Endothelial cell (in vitro differentiated cells): ENCODE data around the gene ZMYM2. TPM values are rescaled to one million over a fixed set of nuclear protein-coding genes. Genes with fewer than 3 reads are reported as not detected.

Source experiments
- DNase-seq: peaks from one replicate; pipeline ENCODE4 v3.0.0; 2021; ENCODE audit warnings: low spot score
- H3K27ac Mint-ChIP-seq: one replicate; pipeline ENCODE4 v1.8.0; 2021; ENCODE audit warnings: mixed read lengths, inconsistent platforms; ENCODE audit not compliant: unreplicated experiment
- H3K27me3 Mint-ChIP-seq: one replicate; pipeline ENCODE4 v1.8.0; 2021; ENCODE audit warnings: mild to moderate bottlenecking, moderate library complexity, mixed read lengths, inconsistent platforms; ENCODE audit not compliant: unreplicated experiment
- H3K36me3 Mint-ChIP-seq: one replicate; pipeline ENCODE4 v1.8.0; 2021; ENCODE audit warnings: mild to moderate bottlenecking, low read depth, mixed read lengths, inconsistent platforms; ENCODE audit not compliant: unreplicated experiment
- H3K4me1 Mint-ChIP-seq: one replicate; pipeline ENCODE4 v1.8.0; 2021; ENCODE audit warnings: mild to moderate bottlenecking, mixed read lengths, inconsistent platforms; ENCODE audit not compliant: unreplicated experiment
- H3K4me3 Mint-ChIP-seq: one replicate; pipeline ENCODE4 v1.8.0; 2021; ENCODE audit warnings: mild to moderate bottlenecking, mixed read lengths, inconsistent platforms; ENCODE audit not compliant: unreplicated experiment
- H3K9me3 Mint-ChIP-seq: one replicate; pipeline ENCODE4 v1.8.0; 2021; ENCODE audit warnings: mixed read lengths, inconsistent platforms; ENCODE audit not compliant: unreplicated experiment
- CTCF ChIP-seq: fragments of 200-600 bp; sonication (generic); IDR thresholded peaks from one replicate; pipeline ENCODE4 v1.5.0; 2021; ENCODE audit warnings: antibody characterized with exemption; ENCODE audit not compliant: unreplicated experiment
- total RNA-seq: library from RNA; stranded (reverse); fragmentation: NEBNext Ultra II Directional; extraction: Animal tissue kit (Norgen Biotek cat#: 25700); gene quantifications from one replicate; pipeline ENCODE4 v1.2.1, GENCODE V29; 2021; ENCODE audit not compliant: unreplicated experiment

The ZMYM2 gene
- total RNA-seq, 1 donor from 2014 or later, result 124 TPM

- no peak overlapping the region for H3K27ac Mint-ChIP-seq
- no peak overlapping the region for H3K4me3 Mint-ChIP-seq
- no peaks in the 10 kb centered on the region for H3K36me3 Mint-ChIP-seq
- DNase-seq, result no peak
- H3K27me3 Mint-ChIP-seq, result peaks cover 3% of the 10 kb centered on the region
- no peak for TF ChIP-seq CTCF
- no peaks in the 10 kb centered on the region for H3K9me3 Mint-ChIP-seq
- H3K4me1 Mint-ChIP-seq, result no peaks in the 10 kb centered on the region
Observed at GRCh38 chr13:20134732-20135131, 176.2 kb downstream of the ZMYM2 start.

GRCh38 chr13:20136781-20137703 is 178.5 kb downstream of the ZMYM2 start:
- H3K4me1 Mint-ChIP-seq, result peaks cover 3% of the 10 kb centered on the region

GRCh38 chr13:20137875-20138274 is 179.3 kb downstream of the ZMYM2 start:
- peaks cover 5% of the 10 kb centered on the region for H3K36me3 Mint-ChIP-seq

More at GRCh38 chr13:20136781-20137703, 178.5 kb downstream of the ZMYM2 start:
- Mint-ChIP-seq H3K27me3 (peaks cover 4% of the 10 kb centered on the region), H3K27ac (no peak overlapping the region), H3K4me3 (no peak overlapping the region), H3K9me3 (no peaks in the 10 kb centered on the region), H3K36me3 (peaks cover 5% of the 10 kb centered on the region)
- DNase-seq, result peak; percentile 54
- no peak for TF ChIP-seq CTCF

GRCh38 chr13:20140487-20140886 is 182.0 kb downstream of the ZMYM2 start:
- Mint-ChIP-seq H3K9me3 (no peaks in the 10 kb centered on the region), H3K27ac (no peak overlapping the region), H3K36me3 (peaks cover 5% of the 10 kb centered on the region), H3K4me3 (no peak overlapping the region), H3K27me3 (peaks cover 8% of the 10 kb centered on the region), H3K4me1 (peaks cover 3% of the 10 kb centered on the region)
- no peak for TF ChIP-seq CTCF
- DNase-seq, result no peak

More at GRCh38 chr13:20137875-20138274, 179.3 kb downstream of the ZMYM2 start:
- peaks cover 5% of the 10 kb centered on the region for H3K27me3 Mint-ChIP-seq
- H3K27ac Mint-ChIP-seq, result no peak overlapping the region
- TF ChIP-seq CTCF, result no peak
- no peak for DNase-seq
- no peaks in the 10 kb centered on the region for H3K9me3 Mint-ChIP-seq
- no peak overlapping the region for H3K4me3 Mint-ChIP-seq
- peaks cover 3% of the 10 kb centered on the region for H3K4me1 Mint-ChIP-seq

Other genes with a start within 250 kb of the ZMYM2 start
- gene PSPC1, start 175.8 kb upstream of the ZMYM2 start, total RNA-seq, result 50.1 TPM
- 17.3 TPM for gene ZMYM5, start 95.1 kb upstream of the ZMYM2 start, total RNA-seq
- gene GJA3, start 202.3 kb downstream of the ZMYM2 start, total RNA-seq, result not detected
- gene GJB2, start 234.2 kb downstream of the ZMYM2 start, total RNA-seq, result 0.23 TPM